SK-N-SH (cell line): Measurements from ENCODE around the gene NR2C1.

Source experiments
- CTCF ChIP-seq: fragments of 200-600 bp; sonication (generic); IDR thresholded peaks from 2 replicates; pipeline ENCODE4 v1.6.1; 2017; ENCODE audit warnings: antibody characterized with exemption, mild to moderate bottlenecking, moderate library complexity
- EP300 ChIP-seq, 2 experiments: IDR thresholded peaks; 2 replicates each; pipeline versions ENCODE4 v1.4.0 to v1.6.1; 2012; ENCODE audit warnings: borderline replicate concordance in 1 of 2, low read depth in 1 of 2, low read length in 1 of 2
- EZH2phosphoT487 ChIP-seq: fragments of 200-600 bp; sonication (generic); IDR thresholded peaks from 2 replicates; pipeline ENCODE4 v1.6.1; 2017; ENCODE audit warnings: low read depth, mixed run types, mild to moderate bottlenecking, antibody characterized with exemption, moderate library complexity, borderline replicate concordance
- MAX ChIP-seq: IDR thresholded peaks from 2 replicates; pipeline ENCODE4 v1.4.0; 2012; ENCODE audit warnings: low read depth
- MEF2A ChIP-seq: IDR thresholded peaks from 2 replicates; pipeline ENCODE4 v1.4.0; 2012; ENCODE audit warnings: low read depth, borderline replicate concordance
- MXI1 ChIP-seq: IDR thresholded peaks from 2 replicates; pipeline ENCODE4 v1.6.1; 2012; ENCODE audit warnings: mild to moderate bottlenecking, low read depth, low read length, improper control_type of control experiment
- RFX5 ChIP-seq: IDR thresholded peaks from 2 replicates; pipeline ENCODE4 v1.6.1; 2012; ENCODE audit warnings: mild to moderate bottlenecking, improper control_type of control experiment, low read length
- RXRA ChIP-seq: IDR thresholded peaks from 2 replicates; pipeline ENCODE4 v1.4.0; 2012; ENCODE audit warnings: low read depth, mild to moderate bottlenecking, borderline replicate concordance
- TAF1 ChIP-seq: IDR thresholded peaks from 2 replicates; pipeline ENCODE4 v1.6.1; 2012; ENCODE audit warnings: low read depth, mild to moderate bottlenecking, low read length, moderate library complexity, borderline replicate concordance
- USF2 ChIP-seq: fragments of 150-350 bp; IDR thresholded peaks from 2 replicates; pipeline ENCODE4 v1.6.1; 2017; ENCODE audit warnings: antibody characterized with exemption, low read length, low read depth, borderline replicate concordance

GRCh38 chr12:95115641-95116040, 42.2 kb upstream of the NR2C1 start:
- TF ChIP-seq CTCF (no peak), MXI1 (no peak), MEF2A (no peak), RXRA (no peak), EZH2phosphoT487 (no peak), TAF1 (no peak), MAX (no peak), EP300 (IDR thresholded peaks at IDR 0.05; ENCODE audit: borderline replicate concordance in 1 of 2, low read depth in 1 of 2, low read length in 1 of 2) (no peak), RFX5 (no peak), USF2 (no peak)
